Adrenal gland (tissue), 5 donors: ENCODE data around the gene C10orf67.

ENCODE experiments used
- CTCF ChIP-seq, 6 experiments: fragments of 450-650 bp in 4 of 6; fragments of 200-600 bp in 2 of 6; sonication (generic) in 1 of 6; IDR thresholded peaks; 1 replicate in 5 of 6; 2 replicates in 1 of 6; pipeline versions ENCODE4 v1.5.1 to v1.8.0; 2016 to 2021; ENCODE audit warnings: antibody characterized with exemption in 6 of 6, mild to moderate bottlenecking in 2 of 6, moderate library complexity in 1 of 6
- POLR2A ChIP-seq, 2 donors: fragments of 450-650 bp; IDR thresholded peaks; one replicate each; pipeline ENCODE4 v1.6.1; 2017; ENCODE audit warnings: antibody characterized with exemption in 2 of 2, mild to moderate bottlenecking in 2 of 2, moderate library complexity in 1 of 2
- donor health status: DM: no; HTN: no; CAD: no.

DNA sequence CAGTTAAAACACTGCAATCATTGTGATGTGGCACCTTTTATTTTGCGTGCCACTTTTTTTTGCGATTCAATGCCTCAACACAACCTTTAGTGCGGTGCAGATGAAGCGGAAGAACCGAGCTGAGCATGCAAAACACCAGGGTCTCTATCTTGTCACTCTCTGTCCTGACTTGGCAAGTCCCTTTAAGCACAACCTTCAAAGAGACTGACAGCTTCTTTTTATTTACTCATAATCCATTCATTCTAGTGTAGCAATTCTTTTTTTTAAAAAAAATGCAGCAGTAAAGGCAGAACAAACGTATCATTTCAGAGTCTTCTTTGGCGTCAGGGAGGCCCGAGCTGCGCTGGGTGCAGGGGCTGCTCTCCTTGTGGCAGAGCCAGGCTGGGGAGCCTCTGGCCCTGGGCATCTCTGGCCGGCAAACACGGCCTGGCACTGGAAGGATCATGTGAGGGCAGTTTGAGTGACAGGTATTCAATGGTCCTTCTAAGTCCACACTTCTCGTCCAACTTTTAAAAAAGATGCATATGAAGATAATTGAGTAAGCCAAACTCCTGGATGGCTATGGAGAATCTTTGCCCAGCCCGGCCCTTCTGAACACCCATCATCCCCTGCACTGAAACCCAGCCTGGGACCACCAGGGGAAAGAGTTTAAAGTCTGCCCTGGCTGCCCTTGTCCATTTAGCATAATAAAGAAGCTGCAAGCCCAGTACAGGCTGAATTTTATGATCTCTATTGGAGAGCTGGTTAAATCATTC, 148.6 kb downstream of the C10orf67 start:
- TF ChIP-seq CTCF (IDR thresholded peaks at IDR 0.05), result no peak
- no peak for TF ChIP-seq POLR2A (IDR thresholded peaks at IDR 0.05)
